Central memory CD8-positive, alpha-beta T cell (primary cell): ENCODE data around the gene PEMT.

ENCODE experiments used
- ATAC-seq: fragments of 150-1000 bp; cut with Tn5 transposase; replicated peaks from 2 replicates; pipeline ENCODE4 v1.10.0; 2022; ENCODE audit warnings: mild to moderate bottlenecking, moderate FRiP score, moderate number of reproducible peaks; ENCODE audit not compliant: poor library complexity, severe bottlenecking; ENCODE audit errors: extremely low read depth
- DNase-seq, 2 donors: peaks; one replicate each; pipeline ENCODE4 v3.0.0; 2021; ENCODE audit warnings: low spot score in 2 of 2
- H3K27ac Mint-ChIP-seq: one replicate; pipeline ENCODE4 v1.8.0; 2022; ENCODE audit warnings: low read depth, mild to moderate bottlenecking, moderate library complexity, mixed read lengths
- H3K27me3 Mint-ChIP-seq: one replicate; pipeline ENCODE4 v1.8.0; 2022; ENCODE audit warnings: mixed read lengths
- H3K36me3 Mint-ChIP-seq: one replicate; pipeline ENCODE4 v1.8.0; 2022; ENCODE audit warnings: mild to moderate bottlenecking, moderate library complexity, mixed read lengths; ENCODE audit not compliant: insufficient read depth
- H3K4me1 Mint-ChIP-seq: one replicate; pipeline ENCODE4 v1.8.0; 2022; ENCODE audit warnings: mixed read lengths
- H3K4me3 Mint-ChIP-seq: one replicate; pipeline ENCODE4 v1.8.0; 2022; ENCODE audit warnings: mild to moderate bottlenecking, moderate library complexity, mixed read lengths
- H3K9me3 Mint-ChIP-seq: one replicate; pipeline ENCODE4 v1.8.0; 2022; ENCODE audit warnings: mixed read lengths

PEMT gene

GRCh38 chr17:17508646-17509591 is 82.6 kb downstream of the PEMT start:
- Mint-ChIP-seq H3K27me3 (no peaks in the 10 kb centered on the region), H3K9me3 (no peaks in the 10 kb centered on the region), H3K4me3 (no peak overlapping the region), H3K27ac (no peak overlapping the region), H3K4me1 (no peaks in the 10 kb centered on the region), H3K36me3 (peaks cover 4% of the 10 kb centered on the region)
- ATAC-seq (no peak), DNase-seq (no peak)

- ATAC-seq, result no peak
- H3K4me1 Mint-ChIP-seq, result no peaks in the 10 kb centered on the region
- H3K27me3 Mint-ChIP-seq, result no peaks in the 10 kb centered on the region
- no peaks in the 10 kb centered on the region for H3K9me3 Mint-ChIP-seq
- peaks cover 4% of the 10 kb centered on the region for H3K36me3 Mint-ChIP-seq
- H3K27ac Mint-ChIP-seq, result no peak overlapping the region
- no peak overlapping the region for H3K4me3 Mint-ChIP-seq
- DNase-seq, result no peak
These were observed 83.4 kb downstream of the PEMT start for GRCh38 chr17:17508019-17508535.

GRCh38 chr17:17507465-17508011 is 84.0 kb downstream of the PEMT start:
- ATAC-seq, result no peak
- Mint-ChIP-seq H3K36me3 (peaks cover 7% of the 10 kb centered on the region), H3K4me1 (no peaks in the 10 kb centered on the region), H3K4me3 (no peak overlapping the region), H3K9me3 (no peaks in the 10 kb centered on the region), H3K27ac (no peak overlapping the region), H3K27me3 (no peaks in the 10 kb centered on the region)
- no peak for DNase-seq

- DNase-seq (no peak), ATAC-seq (no peak)
- no peaks in the 10 kb centered on the region for H3K4me1 Mint-ChIP-seq
- peaks cover 7% of the 10 kb centered on the region for H3K36me3 Mint-ChIP-seq
- no peaks in the 10 kb centered on the region for H3K27me3 Mint-ChIP-seq
- no peak overlapping the region for H3K4me3 Mint-ChIP-seq
- no peak overlapping the region for H3K27ac Mint-ChIP-seq
- no peaks in the 10 kb centered on the region for H3K9me3 Mint-ChIP-seq
These were observed 84.5 kb downstream of the PEMT start for GRCh38 chr17:17506893-17507464.

- Mint-ChIP-seq H3K9me3 (no peaks in the 10 kb centered on the region), H3K27me3 (no peaks in the 10 kb centered on the region), H3K36me3 (peaks cover 7% of the 10 kb centered on the region), H3K4me3 (no peak overlapping the region), H3K27ac (no peak overlapping the region), H3K4me1 (no peaks in the 10 kb centered on the region)
- no peak for ATAC-seq
- DNase-seq, result no peak
These were observed 85.2 kb downstream of the PEMT start for GRCh38 chr17:17506181-17506741.

- H3K4me3 Mint-ChIP-seq, result no peak overlapping the region
- DNase-seq (no peak), ATAC-seq (no peak)
- H3K9me3 Mint-ChIP-seq, result no peaks in the 10 kb centered on the region
- peaks cover 7% of the 10 kb centered on the region for H3K36me3 Mint-ChIP-seq
- H3K27ac Mint-ChIP-seq, result no peak overlapping the region
- no peaks in the 10 kb centered on the region for H3K4me1 Mint-ChIP-seq
- no peaks in the 10 kb centered on the region for H3K27me3 Mint-ChIP-seq
These were observed 85.8 kb downstream of the PEMT start for GRCh38 chr17:17505610-17506171.

GRCh38 chr17:17505151-17505550 is 86.4 kb downstream of the PEMT start:
- Mint-ChIP-seq H3K4me3 (no peak overlapping the region), H3K36me3 (peaks cover 7% of the 10 kb centered on the region), H3K27me3 (no peaks in the 10 kb centered on the region), H3K27ac (no peak overlapping the region), H3K4me1 (no peaks in the 10 kb centered on the region), H3K9me3 (no peaks in the 10 kb centered on the region)
- no peak for ATAC-seq
- no peak for DNase-seq

- no peaks in the 10 kb centered on the region for H3K27me3 Mint-ChIP-seq
- H3K36me3 Mint-ChIP-seq, result peaks cover 7% of the 10 kb centered on the region
- no peak overlapping the region for H3K4me3 Mint-ChIP-seq
- no peaks in the 10 kb centered on the region for H3K4me1 Mint-ChIP-seq
- ATAC-seq (no peak), DNase-seq (no peak)
- H3K9me3 Mint-ChIP-seq, result no peaks in the 10 kb centered on the region
- no peak overlapping the region for H3K27ac Mint-ChIP-seq
These were observed 87.0 kb downstream of the PEMT start for GRCh38 chr17:17504341-17505140.

GRCh38 chr17:17503566-17504130 is 87.9 kb downstream of the PEMT start:
- Mint-ChIP-seq H3K27ac (no peak overlapping the region), H3K27me3 (no peaks in the 10 kb centered on the region), H3K4me1 (no peaks in the 10 kb centered on the region), H3K4me3 (no peak overlapping the region), H3K9me3 (no peaks in the 10 kb centered on the region), H3K36me3 (peaks cover 7% of the 10 kb centered on the region)
- ATAC-seq (no peak), DNase-seq (no peak)

GRCh38 chr17:17502741-17503565 is 88.6 kb downstream of the PEMT start:
- Mint-ChIP-seq H3K36me3 (peaks cover 5% of the 10 kb centered on the region), H3K4me1 (no peaks in the 10 kb centered on the region), H3K9me3 (no peaks in the 10 kb centered on the region), H3K27ac (no peak overlapping the region), H3K4me3 (no peak overlapping the region), H3K27me3 (no peaks in the 10 kb centered on the region)
- ATAC-seq (no peak), DNase-seq (no peak)

- H3K9me3 Mint-ChIP-seq, result no peaks in the 10 kb centered on the region
- no peak overlapping the region for H3K27ac Mint-ChIP-seq
- no peaks in the 10 kb centered on the region for H3K27me3 Mint-ChIP-seq
- peaks cover 3% of the 10 kb centered on the region for H3K36me3 Mint-ChIP-seq
- no peaks in the 10 kb centered on the region for H3K4me1 Mint-ChIP-seq
- no peak for ATAC-seq
- no peak overlapping the region for H3K4me3 Mint-ChIP-seq
- DNase-seq, result no peak
These were observed 90.4 kb downstream of the PEMT start for GRCh38 chr17:17500999-17501605.
